NCI-H146 (cell line): ENCODE measurements around the gene ICAM2.

Experiments
- DNase-seq: peaks from one replicate; lab custom pipeline; 2025; lab: John Stamatoyannopoulos, UW

ICAM2 gene

DNA sequence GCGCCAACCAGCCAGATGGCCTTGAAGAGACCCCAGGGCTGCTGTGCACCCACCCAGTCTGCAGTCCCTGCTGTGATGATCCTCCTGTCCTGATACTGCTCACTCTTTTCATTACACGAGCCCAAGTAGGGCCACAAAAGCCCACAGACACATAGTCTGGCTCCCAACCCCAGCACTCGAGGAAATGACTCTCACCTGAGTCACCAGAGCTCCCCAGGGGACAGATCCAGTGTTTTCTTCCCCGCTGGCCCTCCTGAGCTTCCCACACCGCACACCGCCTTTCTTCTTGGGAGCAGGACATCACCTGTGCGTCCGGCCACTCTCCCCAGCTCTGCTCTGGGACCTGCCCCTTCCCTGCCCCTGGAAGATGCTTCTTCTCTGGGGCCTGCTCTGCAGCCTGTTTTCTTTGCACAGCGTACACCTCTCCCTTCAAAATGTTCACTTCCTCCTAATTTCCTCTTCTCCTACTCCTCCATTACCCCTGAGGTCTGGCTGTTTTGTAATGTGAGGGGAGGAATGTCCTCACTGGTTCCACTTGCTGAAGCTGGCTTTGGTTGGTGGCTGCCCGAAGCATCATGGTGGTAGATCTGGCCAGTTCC is 45.7 kb downstream of the ICAM2 start:
- DNase-seq = no peak

- DNase-seq = peak; percentile 67
These were observed 46.4 kb downstream of the ICAM2 start for GRCh38 chr17:63973930-63974593.

DNA sequence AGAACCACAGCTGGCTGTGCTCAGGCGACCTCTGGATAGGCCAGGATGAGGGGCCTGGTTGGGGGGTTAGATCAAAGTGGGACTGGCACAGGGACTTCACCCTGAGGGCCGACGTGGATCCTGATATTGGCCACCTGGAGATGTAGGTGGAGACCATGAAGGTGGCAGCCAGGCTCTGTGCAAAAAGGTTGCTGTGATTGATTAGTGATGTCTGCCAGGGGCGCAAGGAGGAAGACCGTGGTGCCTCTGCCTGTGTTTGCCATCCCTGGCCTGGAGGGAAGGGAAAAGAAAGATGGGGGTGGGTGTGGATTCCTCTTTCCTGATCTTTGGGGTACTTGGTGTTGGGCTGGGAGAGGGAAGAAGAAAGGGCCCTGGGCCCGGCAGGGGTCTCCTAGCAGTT is 47.2 kb downstream of the ICAM2 start:
- DNase-seq = no peak

- DNase-seq = no peak
These were observed 47.6 kb downstream of the ICAM2 start, which contains the start of gene SCN4A for GRCh38 chr17:63972796-63973195. TSS of gene SCN4A (minus strand) at chr17:63972918. CDS start at chr17:63972841, 77 bp downstream.

- no peak for DNase-seq
These were observed 51.2 kb downstream of the ICAM2 start for GRCh38 chr17:63969278-63969677.

- DNase-seq = no peak
These were observed 52.5 kb downstream of the ICAM2 start for GRCh38 chr17:63967953-63968352.

GRCh38 chr17:63966646-63967264 is 53.7 kb downstream of the ICAM2 start:
- no peak for DNase-seq

GRCh38 chr17:63963123-63963522 is 57.3 kb downstream of the ICAM2 start:
- DNase-seq = no peak

- DNase-seq = peak; percentile 24
These were observed 58.1 kb downstream of the ICAM2 start for GRCh38 chr17:63962298-63962744.

GRCh38 chr17:63961355-63962212 is 58.8 kb downstream of the ICAM2 start:
- peak; percentile 80 for DNase-seq

DNA sequence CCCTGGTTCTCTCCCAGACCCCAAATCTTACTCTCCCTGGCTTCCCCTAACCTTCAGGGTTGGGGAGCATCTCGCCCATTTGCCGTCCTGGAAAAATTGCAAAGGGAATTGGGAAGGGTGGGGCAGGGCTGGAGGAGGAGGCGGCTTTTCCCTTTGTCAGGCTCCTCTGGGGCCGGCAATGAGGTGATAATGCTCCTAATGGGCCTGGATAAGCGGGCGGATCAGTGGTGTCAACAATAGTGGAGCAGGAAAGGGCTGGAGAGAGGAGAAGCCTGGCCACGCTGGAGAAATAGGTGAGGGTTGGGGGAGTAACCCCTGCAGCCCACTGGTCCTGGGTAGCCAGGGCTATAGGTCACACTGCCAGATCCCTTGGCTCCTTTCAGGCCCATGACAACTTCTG is 60.0 kb downstream of the ICAM2 start:
- DNase-seq = no peak

DNA sequence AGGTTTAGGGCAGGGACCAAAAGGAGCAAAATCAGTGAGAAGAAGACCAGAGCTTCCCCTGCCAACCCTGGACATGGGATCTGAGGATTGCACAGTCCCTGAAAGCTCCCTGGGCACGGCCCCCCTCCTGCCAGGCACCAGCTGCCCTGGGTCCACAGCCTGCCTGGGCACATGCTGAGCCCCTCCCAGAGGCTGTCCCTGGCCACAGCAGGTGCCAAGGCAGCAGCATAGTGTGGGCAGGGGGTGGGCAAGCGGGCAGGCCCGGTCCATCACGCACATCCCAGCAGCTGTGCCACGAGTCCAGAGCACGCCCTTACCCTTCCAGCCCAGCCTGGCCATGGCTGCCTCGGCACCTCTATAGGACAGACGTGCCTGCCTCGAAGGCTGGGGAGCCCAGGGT is 60.4 kb downstream of the ICAM2 start:
- DNase-seq = no peak

- no peak for DNase-seq
These were observed 64.0 kb downstream of the ICAM2 start for GRCh38 chr17:63956296-63956920.

DNA sequence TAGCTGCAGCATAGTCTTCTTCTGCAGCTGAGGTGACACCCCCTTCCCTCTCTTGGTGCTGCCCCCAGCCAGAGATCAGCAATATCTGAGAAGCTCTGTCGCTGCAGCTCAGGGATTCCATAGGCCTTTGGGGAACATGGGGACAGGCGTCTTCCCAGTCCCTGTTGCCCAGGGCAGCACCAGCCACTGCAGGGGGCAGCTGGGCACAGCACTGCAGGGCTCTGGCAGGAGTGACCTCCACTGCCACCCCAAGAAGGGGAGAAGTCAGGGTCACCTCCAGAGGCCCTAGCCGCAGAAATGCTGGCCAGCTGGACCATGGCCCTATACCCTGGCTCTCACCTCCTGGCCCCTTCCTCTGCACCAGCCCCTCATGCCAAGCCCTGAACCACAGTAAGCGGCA is 64.6 kb downstream of the ICAM2 start:
- DNase-seq = no peak

DNA sequence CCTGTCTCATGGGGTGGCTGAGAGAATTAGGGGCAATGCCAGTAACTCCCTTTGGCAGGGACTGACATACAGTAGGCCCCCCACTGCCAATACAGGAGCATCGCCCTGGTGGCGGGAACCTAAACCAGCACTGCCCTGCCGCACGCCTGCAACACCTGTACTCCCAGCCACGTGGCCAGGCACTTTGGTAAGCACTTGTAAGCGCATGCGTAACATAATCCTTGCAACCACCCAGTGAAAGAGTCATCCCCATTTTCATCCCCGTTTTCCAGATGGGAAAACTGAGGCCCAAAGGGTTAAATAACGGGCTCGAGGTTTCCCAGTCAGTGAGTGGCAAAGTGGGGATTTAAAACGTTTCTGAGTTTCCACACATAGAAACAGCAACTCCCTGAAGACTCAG is 65.2 kb downstream of the ICAM2 start:
- no peak for DNase-seq

- no peak for DNase-seq
These were observed 65.9 kb downstream of the ICAM2 start for GRCh38 chr17:63954402-63955063.
